ENCODE measurements around the gene MED12L.

The MED12L gene

GRCh38 chr3:151462991-151463390 lies 377.5 kb downstream of the MED12L start:
- DNase-seq, result no peak

- DNase-seq, result no peak
These were observed 381.6 kb downstream of the MED12L start for GRCh38 chr3:151467069-151467468.

- DNase-seq, result peak in 4 of 5 donors; percentile 8 to 25 (median 24)
These were observed 382.9 kb downstream of the MED12L start for GRCh38 chr3:151468284-151468917.

GRCh38 chr3:151476344-151477018 lies 391.0 kb downstream of the MED12L start:
- no peak for DNase-seq

GRCh38 chr3:151477591-151478334 lies 392.3 kb downstream of the MED12L start:
- no peak for DNase-seq

- DNase-seq, result no peak
These were observed 392.9 kb downstream of the MED12L start for GRCh38 chr3:151478335-151478697.

GRCh38 chr3:151479452-151479851 lies 394.0 kb downstream of the MED12L start:
- no peak for DNase-seq

- no peak for DNase-seq
These were observed 395.0 kb downstream of the MED12L start for GRCh38 chr3:151480492-151480891.

- no peak for DNase-seq
These were observed 398.0 kb downstream of the MED12L start for GRCh38 chr3:151483488-151483887.

- no peak for DNase-seq
These were observed 398.6 kb downstream of the MED12L start for GRCh38 chr3:151483961-151484520.
